ENCODE results near the gene WRAP73. TPM values are rescaled to one million over a fixed set of nuclear protein-coding genes. Genes with fewer than 3 reads are reported as not detected.

Gene WRAP73
- total RNA-seq, 1 donor from 2014 or later: 26.7 TPM

DNA sequence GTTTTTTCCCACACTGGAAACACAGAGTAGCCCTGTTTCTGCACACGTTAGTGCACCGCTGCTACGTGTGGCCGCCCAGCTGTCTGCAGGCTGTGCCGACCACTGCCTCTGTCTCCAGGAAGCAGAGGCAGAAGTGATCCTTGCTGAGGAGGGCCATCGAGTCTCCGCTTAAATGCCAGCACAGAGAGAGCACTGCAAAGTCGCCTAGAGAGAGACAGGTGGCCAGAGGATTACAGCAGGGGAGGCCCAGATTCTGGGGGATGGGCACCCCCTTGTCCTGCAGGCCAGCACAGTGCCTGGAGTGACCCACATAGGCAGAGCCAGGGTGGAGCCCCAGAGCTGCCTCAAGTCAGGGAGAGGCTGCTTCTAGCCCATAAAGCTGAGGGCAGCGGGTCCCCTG is 19.0 kb downstream of the WRAP73 start:
- H3K27me3 Mint-ChIP-seq: no peaks in the 10 kb centered on the region
- H3K4me3 Mint-ChIP-seq: no peak overlapping the region
- TF ChIP-seq, protein P1, sequence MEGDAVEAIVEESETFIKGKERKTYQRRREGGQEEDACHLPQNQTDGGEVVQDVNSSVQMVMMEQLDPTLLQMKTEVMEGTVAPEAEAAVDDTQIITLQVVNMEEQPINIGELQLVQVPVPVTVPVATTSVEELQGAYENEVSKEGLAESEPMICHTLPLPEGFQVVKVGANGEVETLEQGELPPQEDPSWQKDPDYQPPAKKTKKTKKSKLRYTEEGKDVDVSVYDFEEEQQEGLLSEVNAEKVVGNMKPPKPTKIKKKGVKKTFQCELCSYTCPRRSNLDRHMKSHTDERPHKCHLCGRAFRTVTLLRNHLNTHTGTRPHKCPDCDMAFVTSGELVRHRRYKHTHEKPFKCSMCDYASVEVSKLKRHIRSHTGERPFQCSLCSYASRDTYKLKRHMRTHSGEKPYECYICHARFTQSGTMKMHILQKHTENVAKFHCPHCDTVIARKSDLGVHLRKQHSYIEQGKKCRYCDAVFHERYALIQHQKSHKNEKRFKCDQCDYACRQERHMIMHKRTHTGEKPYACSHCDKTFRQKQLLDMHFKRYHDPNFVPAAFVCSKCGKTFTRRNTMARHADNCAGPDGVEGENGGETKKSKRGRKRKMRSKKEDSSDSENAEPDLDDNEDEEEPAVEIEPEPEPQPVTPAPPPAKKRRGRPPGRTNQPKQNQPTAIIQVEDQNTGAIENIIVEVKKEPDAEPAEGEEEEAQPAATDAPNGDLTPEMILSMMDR (conservative IDR thresholded peaks at IDR 0.05): no peak
- H3K36me3 Mint-ChIP-seq: no peaks in the 10 kb centered on the region
- peaks cover 4% of the 10 kb centered on the region for H3K4me1 Mint-ChIP-seq (ENCODE audit: unreplicated experiment)
- DNase-seq (ENCODE audit: extremely low spot score, unreplicated experiment): no peak
- H3K9me3 Mint-ChIP-seq: no peaks in the 10 kb centered on the region
- H3K27ac Mint-ChIP-seq: no peak overlapping the region

DNA sequence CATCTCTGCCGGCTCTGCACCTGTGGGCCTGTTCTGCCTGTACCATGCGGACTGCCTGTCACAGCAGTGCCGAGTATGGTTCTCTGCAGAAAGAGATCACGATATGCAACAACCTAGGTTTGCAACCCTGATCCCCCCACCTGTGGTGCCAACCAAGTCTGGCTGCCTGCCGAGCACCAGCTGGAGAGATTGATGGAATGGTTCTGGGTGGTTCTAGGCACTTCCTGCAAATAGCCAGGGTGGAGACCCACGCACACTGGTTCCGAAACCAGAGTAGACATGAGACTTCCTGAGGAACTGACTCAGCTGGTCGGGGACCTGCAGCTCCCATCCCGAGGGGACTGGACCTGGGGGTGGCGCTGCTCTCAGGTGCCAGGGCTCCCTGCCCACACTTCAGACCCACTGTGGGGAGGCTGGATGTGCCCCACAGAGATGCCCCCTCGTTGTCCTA is 19.7 kb downstream of the WRAP73 start:
- no peaks in the 10 kb centered on the region for H3K9me3 Mint-ChIP-seq
- DNase-seq (ENCODE audit: extremely low spot score, unreplicated experiment): no peak
- H3K27ac Mint-ChIP-seq: no peak overlapping the region
- H3K36me3 Mint-ChIP-seq: no peaks in the 10 kb centered on the region
- no peaks in the 10 kb centered on the region for H3K27me3 Mint-ChIP-seq
- TF ChIP-seq, protein P1 (conservative IDR thresholded peaks at IDR 0.05): no peak
- H3K4me3 Mint-ChIP-seq: no peak overlapping the region
- peaks cover 7% of the 10 kb centered on the region for H3K4me1 Mint-ChIP-seq (ENCODE audit: unreplicated experiment)

DNA sequence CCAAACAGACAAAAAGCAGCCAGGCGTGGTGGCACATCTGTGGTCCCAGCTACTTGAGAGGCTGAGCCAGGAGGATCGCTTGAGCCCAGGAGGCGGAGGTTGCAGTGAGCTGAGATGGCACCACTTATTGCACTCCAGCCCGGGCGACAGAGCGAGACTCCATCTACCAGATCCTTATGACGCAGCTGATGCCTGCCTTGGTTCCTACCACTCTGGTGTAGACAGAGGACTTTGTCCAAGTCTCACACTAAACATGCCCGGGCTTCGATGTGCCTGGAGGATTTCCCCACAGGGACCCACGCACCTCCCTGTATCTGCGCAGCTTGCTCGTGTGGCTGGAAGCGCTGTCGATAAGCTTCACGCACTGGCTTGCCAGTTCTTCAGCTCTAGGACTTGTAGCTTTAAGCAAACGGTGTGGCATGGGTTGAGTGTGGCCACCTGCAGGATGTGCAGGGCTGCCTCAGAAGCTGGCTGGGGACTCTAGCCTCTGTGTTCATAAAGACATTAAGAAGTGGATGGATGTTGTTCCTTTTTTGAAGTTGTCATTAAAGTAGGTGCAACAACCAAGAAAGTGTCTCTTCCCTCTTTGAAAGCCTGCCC is 20.2 kb downstream of the WRAP73 start:
- Mint-ChIP-seq H3K27ac (no peak overlapping the region), H3K9me3 (no peaks in the 10 kb centered on the region), H3K4me1 (ENCODE audit: unreplicated experiment) (peaks cover 7% of the 10 kb centered on the region), H3K27me3 (no peaks in the 10 kb centered on the region), H3K36me3 (no peaks in the 10 kb centered on the region), H3K4me3 (no peak overlapping the region)
- DNase-seq (ENCODE audit: extremely low spot score, unreplicated experiment): no peak
- TF ChIP-seq, protein P1 (conservative IDR thresholded peaks at IDR 0.05): no peak

DNA sequence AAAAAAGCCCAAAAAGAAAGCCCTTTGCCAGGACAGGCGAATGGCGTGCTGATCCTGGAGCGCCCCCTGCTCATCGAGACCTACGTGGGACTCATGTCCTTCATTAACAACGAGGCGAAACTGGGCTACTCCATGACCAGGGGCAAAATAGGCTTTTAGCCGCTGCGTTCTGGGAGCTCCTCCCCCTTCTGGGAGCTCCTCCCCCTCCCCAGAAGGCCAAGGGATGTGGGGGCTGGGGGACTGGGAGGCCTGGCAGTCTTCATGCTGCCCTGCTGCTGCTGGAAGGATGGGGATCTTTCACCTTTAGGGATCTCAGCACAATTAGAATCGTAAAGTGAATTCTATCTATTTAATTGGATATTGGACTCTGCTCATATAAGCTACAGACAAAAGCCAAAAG is 21.5 kb downstream of the WRAP73 start:
- Mint-ChIP-seq H3K36me3 (no peaks in the 10 kb centered on the region), H3K4me1 (ENCODE audit: unreplicated experiment) (peaks cover 14% of the 10 kb centered on the region), H3K4me3 (peak overlapping the region; percentile 44), H3K27me3 (no peaks in the 10 kb centered on the region), H3K27ac (no peak overlapping the region), H3K9me3 (no peaks in the 10 kb centered on the region)
- TF ChIP-seq, protein P1 (conservative IDR thresholded peaks at IDR 0.05): no peak
- no peak for DNase-seq (ENCODE audit: extremely low spot score, unreplicated experiment)

DNA sequence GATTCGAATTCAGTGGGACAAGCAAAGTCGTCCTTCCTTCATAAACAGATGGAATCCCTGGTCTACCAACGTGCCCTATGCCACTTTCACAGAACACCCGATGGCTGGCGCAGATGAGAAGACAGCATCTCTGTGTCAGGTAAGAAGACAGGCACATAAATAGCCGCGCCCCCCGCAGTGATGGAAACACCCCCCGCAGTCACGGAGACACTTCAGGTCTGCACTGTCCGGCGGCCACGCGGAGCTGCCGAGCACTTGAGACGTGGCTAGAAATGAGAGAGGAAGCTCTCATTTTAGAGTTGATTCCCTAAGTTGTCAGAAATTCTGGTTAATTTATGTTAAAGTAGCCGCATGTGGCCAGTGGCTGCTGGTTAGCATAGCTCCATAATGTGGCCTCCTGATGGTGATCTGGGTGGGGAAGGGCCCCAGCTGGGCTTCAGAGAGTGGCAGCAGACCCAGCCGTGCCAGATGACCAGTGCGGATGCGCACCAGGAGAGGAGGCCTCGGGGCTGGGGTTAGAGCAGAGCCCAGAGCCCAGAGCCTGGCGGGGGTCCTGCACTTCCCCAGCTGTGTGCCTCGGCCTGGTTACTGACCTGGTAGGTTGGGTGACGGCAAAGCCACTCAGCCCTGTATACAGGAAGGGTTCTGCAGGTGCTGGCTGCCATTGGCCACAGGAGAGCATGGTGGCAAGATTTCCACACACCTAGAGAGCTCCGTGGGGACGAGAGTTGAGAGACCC is 22.2 kb downstream of the WRAP73 start:
- peak overlapping the region; percentile 28 for H3K4me3 Mint-ChIP-seq
- no peaks in the 10 kb centered on the region for H3K36me3 Mint-ChIP-seq
- DNase-seq (ENCODE audit: extremely low spot score, unreplicated experiment): no peak
- no peaks in the 10 kb centered on the region for H3K9me3 Mint-ChIP-seq
- no peak overlapping the region for H3K27ac Mint-ChIP-seq
- no peaks in the 10 kb centered on the region for H3K27me3 Mint-ChIP-seq
- H3K4me1 Mint-ChIP-seq (ENCODE audit: unreplicated experiment): peaks cover 21% of the 10 kb centered on the region
- TF ChIP-seq, protein P1 (conservative IDR thresholded peaks at IDR 0.05): no peak
